NCI-H187 treated with DMSO at 0.1 percent for 48 hours (cell line): Measurements from ENCODE around the gene MPP1.

Experiments
- DNase-seq: peaks from one replicate; lab custom pipeline; 2025; lab: John Stamatoyannopoulos, UW

The MPP1 gene

GRCh38 chrX:154775419-154776349 lies 29.6 kb downstream of the MPP1 start:
- no peak for DNase-seq

GRCh38 chrX:154774622-154775021 lies 30.7 kb downstream of the MPP1 start:
- no peak for DNase-seq

- peak; percentile 97 for DNase-seq
Measured at GRCh38 chrX:154762537-154763296, 42.6 kb downstream of the MPP1 start, which contains the start of gene DKC1. DKC1 (plus strand) TSS chrX:154762864; CDS start chrX:154762966, 102 bp downstream.

DNA sequence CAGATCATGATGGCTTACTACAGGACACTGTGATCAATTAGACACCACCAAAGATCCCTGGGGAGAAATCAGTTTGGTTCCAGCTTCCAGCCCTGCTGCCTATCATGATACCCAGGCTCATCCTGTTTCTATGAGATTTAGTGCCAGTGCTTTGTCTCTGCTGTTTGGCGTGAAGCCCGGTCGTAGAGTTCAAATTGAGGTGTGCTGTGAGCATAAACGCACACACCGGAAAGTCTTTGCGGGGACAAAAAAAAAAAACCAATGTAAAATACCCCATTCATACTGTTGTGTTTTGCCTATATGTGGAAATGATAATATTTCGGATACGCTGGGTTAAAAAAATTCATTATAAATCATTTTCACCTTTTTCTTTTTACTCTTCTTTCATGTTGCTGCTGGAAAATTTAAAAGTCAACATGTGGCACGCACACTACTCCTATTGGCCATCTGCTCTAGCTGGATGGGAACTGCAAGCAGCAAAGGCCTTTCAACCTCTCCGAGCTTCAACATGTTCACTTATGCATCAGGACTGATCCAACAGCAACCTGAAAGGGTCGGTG lies 43.2 kb downstream of the MPP1 start:
- no peak for DNase-seq

DNA sequence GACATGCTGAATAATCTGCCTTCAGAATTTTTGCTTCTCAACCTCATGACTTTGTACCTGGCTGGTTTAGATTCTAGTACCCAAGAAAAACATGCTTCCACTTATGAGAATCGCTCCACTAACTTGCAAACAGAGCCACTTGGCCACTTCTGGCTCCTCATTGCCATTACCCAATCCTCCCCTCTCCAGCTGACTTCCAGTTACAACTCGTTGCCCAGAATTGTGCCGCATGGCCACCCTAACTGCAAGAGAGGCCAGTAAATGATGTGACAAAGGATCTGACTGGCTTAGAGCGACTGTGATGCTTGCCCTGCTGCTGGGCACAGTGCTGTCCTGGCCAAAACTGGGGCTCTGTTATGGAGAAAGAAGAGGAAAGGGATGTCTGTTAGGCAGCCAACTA lies 46.6 kb downstream of the MPP1 start:
- no peak for DNase-seq

DNA sequence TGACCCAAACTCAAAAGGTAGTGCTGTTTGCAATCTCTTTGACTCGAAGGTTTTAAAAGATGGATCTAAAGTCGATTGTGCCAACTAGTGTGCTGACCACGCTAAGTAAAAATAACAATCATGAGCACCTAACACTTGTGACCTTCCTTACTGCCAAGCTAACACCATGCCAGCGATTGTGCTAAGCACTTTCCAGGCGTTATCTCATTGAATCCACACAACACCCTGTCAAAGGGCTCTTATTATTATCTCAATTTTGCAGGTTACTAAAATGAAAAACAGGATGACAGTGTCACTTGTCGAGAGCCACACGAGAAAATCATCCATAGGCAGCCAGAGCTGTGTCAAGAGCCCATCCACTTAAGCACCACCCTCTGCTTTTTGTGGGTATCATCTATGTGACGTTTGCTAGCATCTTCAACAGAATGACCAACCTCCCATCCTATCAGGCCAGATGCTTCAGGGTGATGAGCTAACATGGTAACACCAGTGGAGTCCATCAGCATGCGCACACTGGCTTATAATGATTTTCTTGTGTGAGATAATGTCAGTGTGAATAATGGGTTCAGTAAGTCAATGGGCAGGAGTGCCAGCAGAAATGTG lies 53.5 kb downstream of the MPP1 start:
- DNase-seq: no peak

GRCh38 chrX:154751203-154751668 lies 54.0 kb downstream of the MPP1 start:
- no peak for DNase-seq

DNA sequence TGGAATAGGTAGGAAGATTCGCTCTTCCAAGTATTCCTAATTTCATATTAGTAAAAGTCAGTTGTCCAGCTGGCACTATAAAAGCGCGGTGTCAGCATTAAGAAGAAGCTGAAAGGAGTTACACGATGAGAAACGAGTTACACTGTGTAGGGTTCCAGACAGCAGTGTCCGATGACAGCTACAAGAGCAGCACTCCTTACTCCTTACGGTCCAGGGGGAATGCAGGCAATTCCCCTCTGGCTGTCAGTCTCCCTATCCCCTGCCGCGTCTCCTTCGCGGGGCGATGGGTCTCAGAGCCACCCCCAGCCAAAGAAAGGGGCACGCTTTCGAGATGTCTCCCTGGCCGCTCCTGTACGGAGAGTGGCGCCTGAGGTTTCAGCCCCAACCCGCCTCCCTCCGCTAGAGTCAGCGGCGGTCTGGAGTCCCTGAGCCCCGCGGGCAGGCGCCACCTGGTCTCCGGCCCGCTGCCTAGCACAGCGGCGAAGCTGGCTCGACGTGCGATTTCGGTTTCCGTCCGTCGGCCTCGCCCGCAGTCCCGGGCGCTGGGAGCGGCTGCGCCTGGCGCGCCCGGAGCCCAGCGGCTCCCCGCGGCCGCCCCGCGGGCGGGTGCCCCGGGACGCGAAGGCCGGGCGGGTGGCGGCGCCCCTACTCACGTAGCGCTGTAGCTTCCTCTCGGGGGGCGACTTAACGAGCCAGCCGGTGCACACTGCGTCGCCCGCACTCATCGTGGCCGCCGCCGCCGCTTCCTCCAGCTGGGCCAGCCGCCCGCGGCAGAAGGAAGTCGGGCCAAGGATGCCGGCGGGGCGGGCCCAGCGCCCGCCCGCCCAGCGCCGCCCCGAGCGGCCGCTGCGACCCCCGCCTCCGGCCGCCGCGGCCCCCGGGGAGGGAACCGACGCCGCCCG lies 54.7 kb downstream of the MPP1 start, which contains the start of gene GAB3:
Gene GAB3 (minus strand): TSS at position 777 of the 902 bp plus-strand sequence. CDS start 52 bp downstream, at position 725.
- DNase-seq: no peak

- DNase-seq: no peak
Measured at GRCh38 chrX:154749856-154750255, 55.4 kb downstream of the MPP1 start.

DNA sequence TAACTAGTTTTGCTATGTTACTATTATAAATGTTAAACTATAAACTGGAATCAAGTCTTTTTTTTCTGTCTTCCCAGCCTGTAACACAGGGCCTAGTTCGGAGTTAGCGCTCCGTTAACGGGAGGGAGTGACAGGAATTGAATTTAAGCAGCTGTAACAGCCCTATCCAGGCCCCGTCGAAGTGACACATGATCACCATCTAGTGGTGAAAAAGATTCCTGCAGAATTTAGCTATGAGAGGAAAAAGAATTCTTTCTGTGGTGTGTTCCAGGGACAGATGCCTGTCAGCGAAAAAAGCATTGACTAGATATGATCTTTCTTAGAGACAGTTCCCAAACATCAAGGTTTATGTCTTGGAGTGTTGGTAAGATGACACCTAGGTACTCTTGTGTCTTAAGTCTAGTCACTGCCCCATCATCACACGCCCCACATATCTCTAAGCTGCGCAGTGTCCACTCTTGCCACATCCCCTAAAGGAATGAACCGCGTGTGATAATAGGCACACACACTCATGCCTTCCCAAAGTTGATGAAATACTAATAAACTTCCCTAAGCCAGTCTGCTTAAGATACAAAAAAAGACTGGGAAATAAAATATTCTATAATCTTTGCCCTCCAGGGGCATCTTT lies 56.5 kb downstream of the MPP1 start:
- DNase-seq: no peak

GRCh38 chrX:154742613-154743012 lies 62.7 kb downstream of the MPP1 start:
- no peak for DNase-seq

DNA sequence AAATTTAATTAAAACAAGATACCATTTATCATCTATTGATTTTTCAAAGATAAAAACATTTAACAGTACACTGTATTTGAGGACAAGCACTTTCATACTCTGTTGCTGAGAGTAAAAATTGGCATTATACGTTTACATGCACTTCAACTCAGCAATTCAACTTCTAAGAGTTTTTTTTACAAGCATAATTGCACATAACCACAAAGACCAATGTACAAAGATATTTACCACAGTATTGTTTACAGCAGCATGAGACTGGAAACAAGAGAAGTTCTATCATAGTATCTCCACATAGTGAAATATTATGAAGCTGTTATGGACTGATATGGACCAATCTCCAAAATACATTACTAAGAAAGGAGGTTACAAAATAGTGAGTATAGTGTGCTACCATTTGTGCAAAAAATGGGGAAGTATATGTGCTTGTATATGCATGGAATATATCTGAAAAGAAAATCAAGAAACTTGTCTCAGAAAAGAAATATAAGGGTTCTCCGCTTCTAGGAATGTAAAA lies 65.3 kb downstream of the MPP1 start:
- no peak for DNase-seq

GRCh38 chrX:154738011-154738738 lies 67.1 kb downstream of the MPP1 start:
- DNase-seq: no peak

GRCh38 chrX:154737136-154737535 lies 68.1 kb downstream of the MPP1 start:
- no peak for DNase-seq

DNA sequence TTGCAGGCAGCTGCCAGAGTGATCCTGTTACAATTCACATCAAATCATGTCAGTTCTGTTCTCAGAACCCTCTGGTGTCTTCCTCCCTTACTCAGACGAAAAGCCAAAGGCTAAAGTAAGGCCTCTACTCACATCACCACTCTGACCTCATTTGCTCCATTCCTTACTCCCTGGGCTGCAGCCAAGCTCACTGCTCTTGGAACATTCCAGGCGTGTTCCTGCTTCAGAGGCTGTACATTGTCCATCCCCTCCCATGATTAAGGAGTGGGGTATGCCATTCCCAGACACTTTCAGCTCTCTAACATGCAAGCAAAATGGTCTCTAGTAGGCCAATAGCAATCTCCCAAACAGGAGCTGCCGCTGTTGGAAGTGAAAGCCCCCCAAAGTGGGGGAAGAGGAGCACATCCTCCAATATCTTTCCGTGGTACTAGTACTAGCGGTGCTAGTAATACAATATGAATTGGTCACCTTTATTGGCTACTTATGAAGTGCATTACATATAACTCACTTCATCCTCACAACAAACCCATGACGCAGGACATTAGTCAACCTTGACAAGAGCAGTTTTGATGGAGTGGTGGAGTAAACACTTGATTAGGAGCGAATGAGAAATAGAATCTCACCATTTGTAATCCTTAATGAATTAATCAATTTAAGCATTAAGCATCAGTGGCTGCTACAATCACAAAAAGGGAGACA lies 69.4 kb downstream of the MPP1 start:
- no peak for DNase-seq

GRCh38 chrX:154734061-154734781 lies 71.1 kb downstream of the MPP1 start:
- no peak for DNase-seq

- DNase-seq: no peak
Measured at GRCh38 chrX:154733066-154733425, 72.2 kb downstream of the MPP1 start.

DNA sequence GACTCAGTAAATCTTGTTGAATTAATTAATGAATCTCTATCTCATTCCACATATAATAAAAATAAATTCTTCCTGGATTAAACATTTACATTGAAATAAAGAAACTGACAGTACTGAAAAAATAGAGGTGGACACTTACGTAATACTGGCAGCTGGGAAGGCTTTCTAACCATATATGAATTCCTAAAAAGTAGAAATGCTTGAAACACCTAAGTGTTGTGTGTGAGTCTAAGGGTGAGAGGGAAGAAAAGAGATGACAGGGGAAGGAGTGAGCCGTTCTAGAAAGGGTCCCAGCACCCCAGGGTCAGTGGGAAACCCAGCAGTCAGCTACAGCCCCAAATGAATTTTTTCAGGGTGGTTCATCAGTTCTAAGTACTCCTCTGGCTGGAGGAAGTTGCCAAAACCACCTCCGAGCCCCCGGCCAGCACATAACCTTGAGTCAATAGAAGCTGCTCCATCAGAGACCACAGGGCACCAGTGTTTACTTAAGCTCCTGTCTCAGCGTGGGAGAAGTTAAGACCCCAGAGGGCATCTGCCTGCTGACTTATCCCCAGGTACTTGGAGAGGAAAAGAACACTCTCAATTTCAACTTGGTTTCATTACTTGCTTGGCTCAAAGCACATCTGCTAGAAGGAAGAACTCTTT lies 72.7 kb downstream of the MPP1 start:
- DNase-seq: no peak
